ENCODE measurements around the gene ZFHX3. TPM values are rescaled to one million over a fixed set of nuclear protein-coding genes. Genes with fewer than 3 reads are reported as not detected.

Gene ZFHX3
- total RNA-seq, 1 donor, result 2.6 TPM

GRCh38 chr16:72796222-72796621, 251.7 kb downstream of the ZFHX3 start:
- no peaks in the 10 kb centered on the region for H3K9me3 ChIP-seq (ENCODE audit: low read depth, low read length)
- H3K4me1 ChIP-seq (ENCODE audit: insufficient read depth, low read length), result no peaks in the 10 kb centered on the region
- no peaks in the 10 kb centered on the region for H3K27me3 ChIP-seq (ENCODE audit: insufficient read depth, low read length)
- H3K4me3 ChIP-seq (ENCODE audit: low read length), result no peak overlapping the region

DNA sequence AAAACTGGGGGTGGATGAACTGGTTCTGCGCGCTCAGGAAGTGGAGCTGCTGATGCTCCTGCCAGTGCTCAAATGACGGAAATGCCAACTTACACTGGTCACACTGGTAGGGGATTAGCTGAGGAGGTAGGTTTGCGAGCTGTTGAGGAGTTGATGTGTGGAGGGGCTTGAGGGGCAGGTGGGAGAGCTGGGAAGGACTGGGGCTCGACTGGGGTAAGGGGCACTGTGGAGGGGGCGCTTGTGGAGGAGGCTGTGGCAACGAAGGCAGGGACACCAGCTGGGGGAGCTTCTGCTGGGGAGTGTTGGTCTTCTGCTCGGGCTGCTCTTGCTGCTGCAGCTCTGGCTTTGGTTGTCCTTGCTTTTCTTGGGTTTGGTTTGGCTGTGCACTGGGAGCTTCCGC, 252.9 kb downstream of the ZFHX3 start:
- Histone ChIP-seq H3K27me3 (ENCODE audit: insufficient read depth, low read length) (no peaks in the 10 kb centered on the region), H3K9me3 (ENCODE audit: low read depth, low read length) (no peaks in the 10 kb centered on the region), H3K4me1 (ENCODE audit: insufficient read depth, low read length) (no peaks in the 10 kb centered on the region), H3K4me3 (ENCODE audit: low read length) (no peak overlapping the region)

- Histone ChIP-seq H3K4me3 (ENCODE audit: low read length) (no peak overlapping the region), H3K4me1 (ENCODE audit: insufficient read depth, low read length) (peaks cover under 1% of the 10 kb centered on the region), H3K9me3 (ENCODE audit: low read depth, low read length) (no peaks in the 10 kb centered on the region), H3K27me3 (ENCODE audit: insufficient read depth, low read length) (no peaks in the 10 kb centered on the region)
Measured at GRCh38 chr16:72794319-72794718, 253.6 kb downstream of the ZFHX3 start.

GRCh38 chr16:72793716-72794115, 254.2 kb downstream of the ZFHX3 start:
- Histone ChIP-seq H3K9me3 (ENCODE audit: low read depth, low read length) (no peaks in the 10 kb centered on the region), H3K4me1 (ENCODE audit: insufficient read depth, low read length) (peaks cover 6% of the 10 kb centered on the region), H3K4me3 (ENCODE audit: low read length) (no peak overlapping the region), H3K27me3 (ENCODE audit: insufficient read depth, low read length) (no peaks in the 10 kb centered on the region)

GRCh38 chr16:72793017-72793416, 254.9 kb downstream of the ZFHX3 start:
- H3K4me3 ChIP-seq (ENCODE audit: low read length), result no peak overlapping the region
- H3K4me1 ChIP-seq (ENCODE audit: insufficient read depth, low read length), result peaks cover 13% of the 10 kb centered on the region
- no peaks in the 10 kb centered on the region for H3K27me3 ChIP-seq (ENCODE audit: insufficient read depth, low read length)
- no peaks in the 10 kb centered on the region for H3K9me3 ChIP-seq (ENCODE audit: low read depth, low read length)

DNA sequence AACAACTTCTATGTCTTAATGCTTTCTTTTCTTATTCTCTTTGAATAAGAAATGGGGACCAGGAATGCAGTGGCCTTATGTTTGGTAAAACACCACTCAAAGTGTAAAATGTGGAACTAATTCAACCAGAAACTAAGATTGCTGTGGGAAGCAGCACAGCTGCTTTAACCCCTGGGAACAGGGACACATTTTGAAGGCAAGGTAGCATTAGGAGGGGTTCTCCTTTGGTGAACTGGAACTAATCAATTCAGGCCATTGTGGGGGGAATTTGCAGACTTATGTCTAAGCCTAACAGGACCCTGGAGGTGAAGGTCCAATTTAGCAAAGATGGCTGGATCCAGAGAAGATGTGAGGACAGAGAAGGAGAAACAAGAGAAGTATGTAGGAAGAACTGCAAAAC, 256.1 kb downstream of the ZFHX3 start:
- H3K27me3 ChIP-seq (ENCODE audit: insufficient read depth, low read length), result no peaks in the 10 kb centered on the region
- no peak overlapping the region for H3K4me3 ChIP-seq (ENCODE audit: low read length)
- H3K9me3 ChIP-seq (ENCODE audit: low read depth, low read length), result no peaks in the 10 kb centered on the region
- H3K4me1 ChIP-seq (ENCODE audit: insufficient read depth, low read length), result peaks cover 21% of the 10 kb centered on the region

DNA sequence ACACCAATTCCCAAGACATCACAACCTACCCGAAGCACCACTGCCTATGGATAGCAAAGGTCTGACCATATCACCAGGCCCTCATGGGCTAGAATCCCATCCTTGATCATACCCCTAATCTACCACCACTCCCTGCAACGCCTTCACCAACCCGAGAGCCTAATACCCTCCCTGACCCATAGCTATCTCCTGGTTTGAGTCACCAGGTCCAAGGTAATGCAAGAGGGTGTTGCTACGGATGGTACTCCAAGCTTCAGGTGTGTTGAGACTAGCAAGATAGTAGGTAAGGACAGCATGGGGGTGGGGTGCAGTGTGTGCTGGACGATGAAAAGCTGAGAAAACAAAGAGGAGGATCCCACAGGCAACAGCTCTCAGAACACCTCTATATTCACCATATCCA, 258.0 kb downstream of the ZFHX3 start:
- no peaks in the 10 kb centered on the region for H3K9me3 ChIP-seq (ENCODE audit: low read depth, low read length)
- H3K4me3 ChIP-seq (ENCODE audit: low read length), result no peak overlapping the region
- peaks cover 21% of the 10 kb centered on the region for H3K4me1 ChIP-seq (ENCODE audit: insufficient read depth, low read length)
- no peaks in the 10 kb centered on the region for H3K27me3 ChIP-seq (ENCODE audit: insufficient read depth, low read length)

GRCh38 chr16:72789465-72789864, 258.5 kb downstream of the ZFHX3 start:
- Histone ChIP-seq H3K27me3 (ENCODE audit: insufficient read depth, low read length) (no peaks in the 10 kb centered on the region), H3K4me1 (ENCODE audit: insufficient read depth, low read length) (peaks cover 21% of the 10 kb centered on the region), H3K4me3 (ENCODE audit: low read length) (no peak overlapping the region), H3K9me3 (ENCODE audit: low read depth, low read length) (no peaks in the 10 kb centered on the region)

GRCh38 chr16:72788269-72788809, 259.6 kb downstream of the ZFHX3 start:
- no peaks in the 10 kb centered on the region for H3K9me3 ChIP-seq (ENCODE audit: low read depth, low read length)
- no peaks in the 10 kb centered on the region for H3K27me3 ChIP-seq (ENCODE audit: insufficient read depth, low read length)
- no peak overlapping the region for H3K4me3 ChIP-seq (ENCODE audit: low read length)
- peaks cover 21% of the 10 kb centered on the region for H3K4me1 ChIP-seq (ENCODE audit: insufficient read depth, low read length)

GRCh38 chr16:72787514-72788268, 260.2 kb downstream of the ZFHX3 start:
- Histone ChIP-seq H3K4me1 (ENCODE audit: insufficient read depth, low read length) (peaks cover 21% of the 10 kb centered on the region), H3K4me3 (ENCODE audit: low read length) (peak overlapping the region; percentile 43), H3K27me3 (ENCODE audit: insufficient read depth, low read length) (no peaks in the 10 kb centered on the region), H3K9me3 (ENCODE audit: low read depth, low read length) (no peaks in the 10 kb centered on the region)

DNA sequence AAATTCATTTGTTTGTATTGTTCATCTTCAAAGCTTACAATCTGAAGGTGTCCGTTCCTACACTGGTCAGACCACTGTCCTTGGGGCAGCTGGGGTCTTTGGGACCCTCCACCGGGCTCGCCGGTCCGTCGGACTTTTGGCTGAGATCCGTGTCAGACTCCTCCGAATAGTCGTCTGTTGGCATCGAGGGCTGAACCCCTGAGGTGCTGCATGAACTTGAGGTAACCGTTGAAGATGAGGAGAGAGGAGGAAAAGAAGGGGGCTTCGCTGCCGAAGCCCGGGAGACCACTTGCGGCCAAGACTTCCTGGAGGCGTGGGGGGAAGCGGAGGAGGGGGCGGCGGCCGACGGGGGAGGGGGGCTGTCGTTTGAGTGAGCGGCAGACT, 260.8 kb downstream of the ZFHX3 start:
- H3K4me3 ChIP-seq (ENCODE audit: low read length), result peak overlapping the region; percentile 23

GRCh38 chr16:72786606-72787005, 261.3 kb downstream of the ZFHX3 start:
- Histone ChIP-seq H3K4me1 (ENCODE audit: insufficient read depth, low read length) (peaks cover 21% of the 10 kb centered on the region), H3K27me3 (ENCODE audit: insufficient read depth, low read length) (no peaks in the 10 kb centered on the region), H3K9me3 (ENCODE audit: low read depth, low read length) (no peaks in the 10 kb centered on the region), H3K4me3 (ENCODE audit: low read length) (no peak overlapping the region)

More for the DNA sequence above, 260.8 kb downstream of the ZFHX3 start:
- H3K9me3 ChIP-seq (ENCODE audit: low read depth, low read length), result no peaks in the 10 kb centered on the region
- H3K4me1 ChIP-seq (ENCODE audit: insufficient read depth, low read length), result peaks cover 21% of the 10 kb centered on the region
- H3K27me3 ChIP-seq (ENCODE audit: insufficient read depth, low read length), result no peaks in the 10 kb centered on the region

GRCh38 chr16:72785886-72786285, 262.0 kb downstream of the ZFHX3 start:
- H3K4me1 ChIP-seq (ENCODE audit: insufficient read depth, low read length), result peaks cover 21% of the 10 kb centered on the region
- no peak overlapping the region for H3K4me3 ChIP-seq (ENCODE audit: low read length)
- H3K27me3 ChIP-seq (ENCODE audit: insufficient read depth, low read length), result no peaks in the 10 kb centered on the region
- no peaks in the 10 kb centered on the region for H3K9me3 ChIP-seq (ENCODE audit: low read depth, low read length)

- H3K9me3 ChIP-seq (ENCODE audit: low read depth, low read length), result no peaks in the 10 kb centered on the region
- H3K4me1 ChIP-seq (ENCODE audit: insufficient read depth, low read length), result peaks cover 21% of the 10 kb centered on the region
- no peaks in the 10 kb centered on the region for H3K27me3 ChIP-seq (ENCODE audit: insufficient read depth, low read length)
- H3K4me3 ChIP-seq (ENCODE audit: low read length), result no peak overlapping the region
Measured at GRCh38 chr16:72785171-72785570, 262.8 kb downstream of the ZFHX3 start.

- H3K4me1 ChIP-seq (ENCODE audit: insufficient read depth, low read length), result peaks cover 15% of the 10 kb centered on the region
- H3K9me3 ChIP-seq (ENCODE audit: low read depth, low read length), result no peaks in the 10 kb centered on the region
- no peaks in the 10 kb centered on the region for H3K27me3 ChIP-seq (ENCODE audit: insufficient read depth, low read length)
- no peak overlapping the region for H3K4me3 ChIP-seq (ENCODE audit: low read length)
Measured at GRCh38 chr16:72783716-72784318, 264.1 kb downstream of the ZFHX3 start.

GRCh38 chr16:72769876-72770275, 278.1 kb downstream of the ZFHX3 start:
- Histone ChIP-seq H3K27me3 (ENCODE audit: insufficient read depth, low read length) (no peaks in the 10 kb centered on the region), H3K4me3 (ENCODE audit: low read length) (no peak overlapping the region), H3K4me1 (ENCODE audit: insufficient read depth, low read length) (no peaks in the 10 kb centered on the region), H3K9me3 (ENCODE audit: low read depth, low read length) (no peaks in the 10 kb centered on the region)
